A549 (cell line): Measurements from ENCODE around the gene MAJIN. TPM values are rescaled to one million over a fixed set of nuclear protein-coding genes. Genes with fewer than 3 reads are reported as not detected.
"Not testable (repeated sequence)": the region's sequence is repeated elsewhere in the genome, so short reads cannot be mapped to it uniquely, and the experiment has no call there.

Experiments used
- ATAC-seq, 2 experiments: fragments of 200-7000 bp in 1 of 2; fragments of >200 bp in 1 of 2; cut with Nextera tagmentation in 1 of 2; cut with Tn5 transposase in 1 of 2; 3 replicates each; pipeline versions ENCODE4 v1.8.0 to v1.9.1; 2018 to 2020; ENCODE audit warnings: mild to moderate bottlenecking in 1 of 2, moderate library complexity in 1 of 2
- CTCF ChIA-PET: fragments of 300-600 bp; sonication (Branson Sonifier 250); formaldehyde crosslinking; extraction: SDS; loops from one replicate; lab custom pipeline; 2021; ENCODE audit warnings: antibody characterized with exemption, inconsistent platforms; lab: Yijun Ruan, JAX
- POLR2A ChIA-PET: fragments of 350-600 bp; formaldehyde crosslinking; extraction: SDS; loops from one replicate; lab custom pipeline; 2021; ENCODE audit warnings: antibody characterized with exemption, inconsistent platforms; lab: Yijun Ruan, JAX
- DNase-seq, 2 experiments: peaks; one replicate each; pipeline versions ENCODE4 v3.0.0 to v3.0.0-alpha.2; 2011 to 2016; ENCODE audit warnings: low read depth in 1 of 2, low spot score in 1 of 2
- FAIRE-seq: peaks from 2 replicates; lab custom pipeline; 2011; peaks lifted over from hg19 to GRCh38; lab: Jason Lieb, UNC
- H3K27ac ChIP-seq, 2 experiments: fragments of >200 bp; sonication (Bioruptor Twin); formaldehyde crosslinking; 3 replicates each; pipeline ENCODE4 v1.5.1; 2016 to 2017
- H3K4me1 ChIP-seq: fragments of >200 bp; sonication (Bioruptor Twin); formaldehyde crosslinking; 3 replicates; pipeline ENCODE4 v1.6.1; 2016
- H3K4me2 ChIP-seq: fragments of >200 bp; sonication (Bioruptor Twin); formaldehyde crosslinking; 3 replicates; pipeline ENCODE4 v1.6.1; 2016
- H3K4me3 ChIP-seq: fragments of >200 bp; sonication (Bioruptor Twin); formaldehyde crosslinking; 3 replicates; pipeline ENCODE4 v1.5.1; 2016
- H3K9me3 ChIP-seq: fragments of >200 bp; sonication (Bioruptor Twin); formaldehyde crosslinking; 3 replicates; pipeline ENCODE4 v1.6.1; 2016
- BHLHE40 ChIP-seq: IDR thresholded peaks from 2 replicates; pipeline ENCODE4 v1.6.1; 2012; ENCODE audit warnings: low read depth, low read length, inconsistent platforms
- CBX8 ChIP-seq: fragments of 200-600 bp; sonication (generic); IDR thresholded peaks from 2 replicates; pipeline ENCODE4 v1.6.1; 2016
- CHD4 ChIP-seq: fragments of 200-600 bp; sonication (generic); IDR thresholded peaks from 2 replicates; pipeline ENCODE4 v1.6.1; 2016; ENCODE audit warnings: antibody characterized with exemption, mild to moderate bottlenecking, borderline replicate concordance
- CTCF ChIP-seq: fragments of >200 bp; sonication (Bioruptor Twin); formaldehyde crosslinking; IDR thresholded peaks from 3 replicates; pipeline ENCODE4 v1.5.1; 2016
- ELK1 ChIP-seq: fragments of 150-350 bp; IDR thresholded peaks from 2 replicates; pipeline ENCODE4 v1.6.1; 2014; ENCODE audit warnings: low read depth, mild to moderate bottlenecking, low read length
- HOXA7 ChIP-seq: fragments of 250-450 bp; sonication (Bioruptor Pico); IDR thresholded peaks from 2 replicates; pipeline ENCODE4 v1.5.0; 2020; ENCODE audit warnings: mild to moderate bottlenecking, moderate library complexity
- HOXB13 ChIP-seq: fragments of 250-450 bp; sonication (Bioruptor Pico); IDR thresholded peaks from 2 replicates; pipeline ENCODE4 v1.5.0; 2020; ENCODE audit warnings: low read depth, mild to moderate bottlenecking, moderate library complexity
- MAX ChIP-seq: IDR thresholded peaks from 2 replicates; pipeline ENCODE4 v1.6.1; 2012
- MAZ ChIP-seq: fragments of 150-350 bp; IDR thresholded peaks from 2 replicates; pipeline ENCODE4 v1.6.1; 2014; ENCODE audit warnings: antibody characterized with exemption, low read depth, low read length, borderline replicate concordance
- RAD21 ChIP-seq, 2 experiments: fragments of >200 bp in 1 of 2; sonication (Bioruptor Twin) in 1 of 2; formaldehyde crosslinking in 1 of 2; IDR thresholded peaks in 1 of 2; conservative IDR thresholded peaks in 1 of 2; 2 replicates in 1 of 2; 3 replicates in 1 of 2; pipeline ENCODE4 v1.6.1; 2012 to 2018; ENCODE audit warnings: inconsistent platforms in 1 of 2
- RARB ChIP-seq: fragments of 250-450 bp; sonication (Bioruptor Pico); IDR thresholded peaks from 2 replicates; pipeline ENCODE4 v1.8.0; 2021; ENCODE audit warnings: mild to moderate bottlenecking, moderate library complexity
- USF2 ChIP-seq: fragments of 450-650 bp; IDR thresholded peaks from 2 replicates; pipeline ENCODE4 v1.6.1; 2014; ENCODE audit warnings: antibody characterized with exemption
- ZC3H11A ChIP-seq: fragments of 450-650 bp; IDR thresholded peaks from 2 replicates; pipeline ENCODE4 v1.6.1; 2014; ENCODE audit warnings: antibody characterized with exemption, mild to moderate bottlenecking
- ZNF302 ChIP-seq: fragments of 250-450 bp; sonication (Bioruptor Pico); IDR thresholded peaks from 2 replicates; pipeline ENCODE4 v1.9.0; 2021; ENCODE audit warnings: inconsistent platforms, mild to moderate bottlenecking, moderate library complexity
- WGBS: methylation state at CpG from one replicate; pipeline ENCODE4 v1.1.6; 2017; ENCODE audit errors: missing lambda C conversion rate; 5-methylcytosine and 5-hydroxymethylcytosine counted together
- polyA plus RNA-seq, 4 experiments: library from polyadenylated mRNA; depleted of rRNA in 3 of 4; stranded (reverse); fragments of >200 nt; fragmentation: RNase III in 1 of 4; extraction: RNeasy Plus Mini Kit Qiagen cat#74134 plus additional on column Dnase treatment in 1 of 4; gene quantifications; 2 replicates in 3 of 4; 3 replicates in 1 of 4; pipeline ENCODE4 v1.2.3, GENCODE V29; 2011 to 2017

MAJIN gene
- polyA plus RNA-seq, 2 of the 4 experiments (the other 2 are of a cell fraction) = 0.12 TPM; not detected in 1

GRCh38 chr11:65013130-65013887 lies 41.4 kb upstream of the MAJIN start (continued):
- TF ChIP-seq CHD4 = no peak
- TF ChIP-seq MAZ = no peak; the same call in 1 of the 2 replicates

- 82% methylated on average over 2 of the region's 2 CpGs for WGBS
- no peak for FAIRE-seq
- CTCF ChIA-PET = interaction anchor here (0.6 to 2.4 kb wide), 9 partner anchors 9 to 154 kb away, joined by 3 to 6 read pairs (median 4); partner anchors contain the start of gene BATF2
Observed at GRCh38 chr11:65008873-65009272, 37.0 kb upstream of the MAJIN start.

GRCh38 chr11:65008016-65008415 lies 36.1 kb upstream of the MAJIN start:
- Histone ChIP-seq H3K27ac (peak overlapping the region; percentile 81 to 88), H3K4me2 (no peak overlapping the region; the same call in 2 of the 3 replicates), H3K4me3 (no peak overlapping the region), H3K9me3 (no peaks in the 10 kb centered on the region), H3K4me1 (peaks cover 24% of the 10 kb centered on the region)
- no peak for DNase-seq
- FAIRE-seq = no peak
- CTCF ChIA-PET = interaction anchor here (1.0 to 3.6 kb wide), 10 partner anchors 9 to 221 kb away, joined by 3 to 18 read pairs (median 4); partner anchors contain the start of genes BATF2 and SNX15
- no peak for ATAC-seq
- POLR2A ChIA-PET = no interaction called here
- TF ChIP-seq BHLHE40 (no peak), RAD21 (conservative IDR thresholded peaks at IDR 0.05 in 1 of 2, IDR thresholded peaks at IDR 0.05 in 1 of 2) (peak in 1 of 2 experiments; percentile 14; a peak in 1 of 5 replicates), MAX (no peak), USF2 (no peak), HOXB13 (no peak), ELK1 (no peak), CBX8 (no peak)
- WGBS = 78% methylated on average over 7 of the region's 7 CpGs

More at GRCh38 chr11:65008873-65009272, 37.0 kb upstream of the MAJIN start:
- H3K4me3 ChIP-seq = no peak overlapping the region
- peaks cover 28% of the 10 kb centered on the region for H3K4me1 ChIP-seq
- no peaks in the 10 kb centered on the region for H3K9me3 ChIP-seq
- H3K27ac ChIP-seq = no peak overlapping the region; a peak in 1 of 6 replicates
- no peak overlapping the region for H3K4me2 ChIP-seq
- POLR2A ChIA-PET = no interaction called here
- DNase-seq (no peak), ATAC-seq (no peak)
- TF ChIP-seq RARB (CRISPR knock-in tag) (no peak), ZNF302 (CRISPR knock-in tag) (no peak), ZC3H11A (peak; percentile 28), HOXA7 (no peak), CTCF (no peak)

- FAIRE-seq, H3K4me3 ChIP-seq, DNase-seq, POLR2A ChIA-PET, H3K4me2 ChIP-seq, ATAC-seq, H3K9me3 ChIP-seq: not testable (repeated sequence)
- peaks cover 28% of the 10 kb centered on the region for H3K4me1 ChIP-seq
- CTCF ChIA-PET = interaction anchor here (1.1 to 4.7 kb wide), 5 partner anchors 10 to 150 kb away, joined by 3 to 43 read pairs (median 3); partner anchors contain the start of genes ARL2 and PPP2R5B
- WGBS = 48% methylated on average over 3 of the region's 3 CpGs
- H3K27ac ChIP-seq = peak overlapping the region in 1 of 2 experiments; percentile 88; a peak in 2 of 6 replicates
Observed at GRCh38 chr11:65003968-65004367, 32.1 kb upstream of the MAJIN start.
